HepG2 (cell line): ENCODE data around the gene PPP1CA. TPM values are rescaled to one million over a fixed set of nuclear protein-coding genes. Genes with fewer than 3 reads are reported as not detected.

Experiments
- ATAC-seq: fragments of 200-7000 bp; cut with Tn5 transposase; 3 replicates; pipeline ENCODE4 v1.9.1; 2020; ENCODE audit warnings: mild to moderate bottlenecking, moderate library complexity
- BruUV-seq: library from RNA; stranded (reverse); fragments of 400-500 nt; replicated peaks from 2 replicates; lab custom pipeline; 2021; lab: Mats Ljungman, UMichigan
- CTCF ChIA-PET: fragments of 300-600 bp; formaldehyde crosslinking; extraction: SDS; loops from one replicate; lab custom pipeline; 2021; ENCODE audit warnings: low total read pairs, inconsistent platforms, low intra/inter-chr PET ratio; lab: Yijun Ruan, JAX
- POLR2A ChIA-PET: fragments of 350-600 bp; sonication (Branson Sonifier 250); formaldehyde crosslinking; loops from one replicate; lab custom pipeline; 2020; ENCODE audit warnings: antibody characterized with exemption, inconsistent platforms; lab: Yijun Ruan, JAX
- DNase-seq: peaks from one replicate; pipeline ENCODE4 v3.0.0-alpha.2; 2015; ENCODE audit warnings: low spot score
- FAIRE-seq: peaks from 3 replicates; lab custom pipeline; 2011; peaks lifted over from hg19 to GRCh38; lab: Jason Lieb, UNC
- H2AFZ ChIP-seq: one replicate; pipeline ENCODE4 v1.6.1; 2011; ENCODE audit warnings: low read length, inconsistent platforms
- H3K27ac ChIP-seq: fragments of 300-600 bp; 3 replicates; pipeline ENCODE4 v1.8.0; 2011; ENCODE audit warnings: mixed run types, mild to moderate bottlenecking, mixed read lengths, low read length, inconsistent platforms; ENCODE audit not compliant: insufficient read depth; ENCODE audit errors: extremely low read length
- H3K27me3 ChIP-seq, 2 experiments: fragments of 200-600 bp in 1 of 2; 2 replicates in 1 of 2; 3 replicates in 1 of 2; pipeline versions ENCODE4 v1.6.0 to v1.8.0; 2011; ENCODE audit warnings: low read length in 2 of 2, mild to moderate bottlenecking in 2 of 2, moderate library complexity in 2 of 2, inconsistent platforms in 1 of 2; ENCODE audit not compliant: insufficient read depth in 2 of 2, control insufficient read depth in 1 of 2
- H3K36me3 ChIP-seq, 2 experiments: fragments of 200-600 bp in 1 of 2; replicated peaks in 1 of 2; 2 replicates in 1 of 2; 3 replicates in 1 of 2; pipeline versions ENCODE4 v1.5.1 to v1.8.0; 2011; ENCODE audit warnings: low read length in 2 of 2, inconsistent platforms in 1 of 2; ENCODE audit not compliant: insufficient read depth in 2 of 2, control insufficient read depth in 1 of 2
- H3K4me1 ChIP-seq: 2 replicates; pipeline ENCODE4 v1.5.1; 2012; ENCODE audit warnings: low read length, inconsistent platforms; ENCODE audit not compliant: insufficient read depth
- H3K4me2 ChIP-seq: 2 replicates; pipeline ENCODE4 v1.6.0; 2011; ENCODE audit warnings: low read depth, low read length, inconsistent platforms
- H3K4me3 ChIP-seq, 3 experiments: fragments of 200-600 bp in 1 of 3; sonication (generic), shearing (Covaris generic) in 1 of 3; replicated peaks in 1 of 3; 2 replicates each; pipeline ENCODE4 v1.5.1; 2011 to 2016; ENCODE audit warnings: low read length in 3 of 3, inconsistent platforms in 2 of 3, low read depth in 2 of 3, mild to moderate bottlenecking in 2 of 3, control low read depth in 1 of 3, mixed read lengths in 1 of 3; ENCODE audit not compliant: insufficient read depth in 1 of 3
- H3K79me2 ChIP-seq: one replicate; pipeline ENCODE4 v1.6.1; 2011; ENCODE audit warnings: low read length, inconsistent platforms; ENCODE audit not compliant: insufficient read depth
- H3K9ac ChIP-seq: 2 replicates; pipeline ENCODE4 v1.6.0; 2011; ENCODE audit warnings: mild to moderate bottlenecking, low read depth, low read length, inconsistent platforms; ENCODE audit not compliant: insufficient read depth
- H3K9me3 ChIP-seq: 2 replicates; pipeline ENCODE4 v1.5.1; 2012; ENCODE audit warnings: mild to moderate bottlenecking, low read length
- H4K20me1 ChIP-seq: 2 replicates; pipeline ENCODE4 v1.6.0; 2011; ENCODE audit warnings: inconsistent platforms, mild to moderate bottlenecking, low read length, moderate library complexity; ENCODE audit not compliant: insufficient read depth
- AGO2 ChIP-seq: fragments of 200-400 bp; formaldehyde crosslinking; optimal IDR thresholded peaks from 2 replicates; pipeline ENCODE3; 2017; ENCODE audit warnings: mild to moderate bottlenecking, low read depth, low read length, moderate library complexity
- CSRNP1 ChIP-seq: sonication (generic); formaldehyde crosslinking; IDR thresholded peaks from 2 replicates; pipeline ENCODE4 v1.8.1; 2023; ENCODE audit warnings: mild to moderate bottlenecking, missing genetic modification reagents
- EEA1 ChIP-seq: sonication (generic); formaldehyde crosslinking; IDR thresholded peaks from 2 replicates; pipeline ENCODE4 v1.5.1; 2020; ENCODE audit warnings: mild to moderate bottlenecking, missing genetic modification reagents, borderline replicate concordance
- GABPA ChIP-seq, 2 experiments: IDR thresholded peaks; 2 replicates each; pipeline ENCODE4 v1.6.1; 2011 to 2016; ENCODE audit warnings: low read depth in 2 of 2, low read length in 1 of 2, missing biosample characterization in 1 of 2, missing genetic modification characterization in 1 of 2
- HES4 ChIP-seq: sonication (generic); formaldehyde crosslinking; IDR thresholded peaks from 2 replicates; pipeline ENCODE4 v1.9.0; 2021; ENCODE audit warnings: mild to moderate bottlenecking, missing genetic modification reagents, borderline replicate concordance
- HNRNPL ChIP-seq: fragments of 200-400 bp; formaldehyde crosslinking; IDR thresholded peaks from 2 replicates; pipeline ENCODE4 v1.6.1; 2017; ENCODE audit warnings: mild to moderate bottlenecking, low read depth, low read length
- KDM2A ChIP-seq: sonication (generic); formaldehyde crosslinking; IDR thresholded peaks from 2 replicates; pipeline ENCODE4 v1.4.0; 2020; ENCODE audit warnings: low read depth, missing genetic modification reagents, borderline replicate concordance
- KDM5B ChIP-seq: sonication (generic); formaldehyde crosslinking; IDR thresholded peaks from 2 replicates; pipeline ENCODE4 v1.4.0; 2020; ENCODE audit warnings: missing genetic modification reagents, mild to moderate bottlenecking, borderline replicate concordance
- KLF15 ChIP-seq: sonication (generic); formaldehyde crosslinking; IDR thresholded peaks from 2 replicates; pipeline ENCODE4 v1.8.1; 2023; ENCODE audit warnings: borderline replicate concordance, mild to moderate bottlenecking, inconsistent platforms, missing genetic modification reagents, mixed read lengths
- MBNL3 ChIP-seq: fragments of 250-450 bp; sonication (Bioruptor Pico); conservative IDR thresholded peaks from 2 replicates; pipeline ENCODE4 v1.8.0; 2022; ENCODE audit warnings: mild to moderate bottlenecking, inconsistent platforms
- NBN ChIP-seq: fragments of 450-650 bp; conservative IDR thresholded peaks from 2 replicates; pipeline ENCODE4 v1.6.1; 2017
- RARA ChIP-seq: IDR thresholded peaks from 2 replicates; pipeline ENCODE4 v1.6.1; 2016; ENCODE audit warnings: missing genetic modification reagents, missing compliant biosample characterization
- RBM39 ChIP-seq: fragments of 200-400 bp; formaldehyde crosslinking; IDR thresholded peaks from one replicate; pipeline ENCODE4 v1.6.1; 2018; ENCODE audit warnings: antibody characterized with exemption, mild to moderate bottlenecking, low read depth, low read length; ENCODE audit not compliant: poor library complexity, severe bottlenecking
- SAFB2 ChIP-seq: sonication (generic); formaldehyde crosslinking; IDR thresholded peaks from 2 replicates; pipeline ENCODE4 v1.5.1; 2020; ENCODE audit warnings: missing genetic modification reagents, low read depth, mild to moderate bottlenecking, borderline replicate concordance
- SOX6 ChIP-seq, 2 experiments: fragments of 450-650 bp in 1 of 2; sonication (generic) in 1 of 2; formaldehyde crosslinking in 1 of 2; IDR thresholded peaks; 2 replicates each; pipeline versions ENCODE4 v1.4.0 to v1.6.1; 2017 to 2020; ENCODE audit warnings: antibody characterized with exemption in 1 of 2, mild to moderate bottlenecking in 1 of 2, missing genetic modification reagents in 1 of 2
- TSC22D2 ChIP-seq: sonication (generic); formaldehyde crosslinking; IDR thresholded peaks from 2 replicates; pipeline ENCODE4 v1.5.1; 2020; ENCODE audit warnings: missing genetic modification reagents, mild to moderate bottlenecking, borderline replicate concordance
- ZFP82 ChIP-seq: sonication (generic); formaldehyde crosslinking; IDR thresholded peaks from 2 replicates; pipeline ENCODE4 v1.5.1; 2020; ENCODE audit warnings: mild to moderate bottlenecking, missing genetic modification reagents, borderline replicate concordance
- ZNF34 ChIP-seq: sonication (generic); formaldehyde crosslinking; IDR thresholded peaks from 2 replicates; pipeline ENCODE4 v1.4.0; 2020; ENCODE audit warnings: mild to moderate bottlenecking, missing genetic modification reagents, borderline replicate concordance
- ZNF563 ChIP-seq: sonication (generic); formaldehyde crosslinking; IDR thresholded peaks from 2 replicates; pipeline ENCODE4 v1.8.0; 2022; ENCODE audit warnings: mild to moderate bottlenecking, moderate library complexity, missing genetic modification reagents
- ZNF670 ChIP-seq: sonication (generic); formaldehyde crosslinking; IDR thresholded peaks from 2 replicates; pipeline ENCODE4 v1.8.0; 2022; ENCODE audit warnings: mild to moderate bottlenecking, missing genetic modification reagents, borderline replicate concordance
- ZNF709 ChIP-seq: sonication (generic); formaldehyde crosslinking; IDR thresholded peaks from 2 replicates; pipeline ENCODE4 v1.5.0; 2020; ENCODE audit warnings: mild to moderate bottlenecking, missing genetic modification reagents
- ZSCAN21 ChIP-seq: sonication (generic); formaldehyde crosslinking; IDR thresholded peaks from 2 replicates; pipeline ENCODE4 v1.8.0; 2022; ENCODE audit warnings: mild to moderate bottlenecking, missing genetic modification reagents, moderate library complexity, borderline replicate concordance
- WGBS: methylation state at CpG from one replicate; pipeline ENCODE4 v1.1.6; 2017; ENCODE audit warnings: low lambda C conversion rate; 5-methylcytosine and 5-hydroxymethylcytosine counted together
- in situ Hi-C: cut with HindIII; loops from 2 replicates; pipeline ENCODE4 v1.10.0; 2017; ENCODE audit warnings: low pct_unique_long_range_greater_than_20kb; ENCODE audit not compliant: extremely low pct_ligation_motif_present
- intact Hi-C: fragments of 100-400 bp; cut with micrococcal nuclease; formaldehyde crosslinking; loops from one replicate; pipeline ENCODE4 v1.10.0; 2022; ENCODE audit not compliant: unreplicated experiment
- polyA plus RNA-seq, 8 experiments: library from polyadenylated mRNA; depleted of rRNA in 3 of 8; stranded (reverse) in 7 of 8; unstranded in 1 of 8; fragments of >200 nt; fragmentation: Illumina TruSeq in 4 of 8; extraction: Trizol in 4 of 8; gene quantifications; 2 replicates each; pipeline versions ENCODE4 v1.2.1 to v1.2.3, GENCODE V29; 2011 to 2016; ENCODE audit warnings: low read depth in 4 of 8, missing spikeins in 1 of 8, mixed read lengths in 1 of 8; ENCODE audit not compliant: insufficient read depth in 1 of 8
- total RNA-seq, 5 experiments: library from RNA; depleted of rRNA; stranded (reverse); fragments of >200 nt; fragmentation: Illumina TruSeq; extraction: Trizol; gene quantifications; 2 replicates each; pipeline ENCODE4 v1.2.3, GENCODE V29; 2016; ENCODE audit warnings: low read depth in 1 of 5
- TF ChIP-seq, protein P1 (sequence below): sonication (generic); formaldehyde crosslinking; IDR thresholded peaks from 2 replicates; pipeline ENCODE4 v1.8.0; 2022; ENCODE audit warnings: missing genetic modification reagents, mild to moderate bottlenecking, borderline replicate concordance

The PPP1CA gene
- total and polyA plus RNA-seq, 2 of the 13 experiments (the other 11 are each of a cell fraction or from before 2014, with no cell fraction given): 149 to 170 TPM

DNA sequence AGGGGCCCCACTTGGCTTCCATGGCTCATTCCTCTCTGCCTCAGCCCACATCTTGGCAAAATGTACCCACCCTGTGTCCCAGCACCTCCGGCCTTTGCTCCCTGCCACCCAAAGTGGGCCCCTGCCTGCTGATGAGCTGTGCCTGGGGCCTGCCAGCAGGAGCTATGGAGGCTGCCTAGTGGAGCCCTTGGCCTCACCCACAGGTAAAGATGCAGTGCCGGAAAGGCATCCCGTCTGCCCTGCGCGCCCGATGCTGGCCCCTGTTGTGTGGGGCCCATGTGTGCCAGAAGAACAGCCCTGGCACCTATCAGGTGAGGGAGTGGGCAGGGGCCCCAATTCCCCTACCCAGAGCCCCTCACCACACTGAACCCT lies 3.5 kb upstream of the PPP1CA start:
- BruUV-seq: no TSS peak
- no peak for ATAC-seq
- H3K27me3 ChIP-seq: peaks cover 2 to 4% of the 10 kb centered on the region in 2 experiments; a peak in 1 of 5 replicates
- H3K9me3 ChIP-seq: no peaks in the 10 kb centered on the region
- no peak overlapping the region for H2AFZ ChIP-seq
- no CpG with 5 or more reads among the region's 6 CpGs for WGBS
- H3K4me2 ChIP-seq: peak overlapping the region; percentile 69
- peaks cover 11% of the 10 kb centered on the region for H3K79me2 ChIP-seq
- H3K4me1 ChIP-seq: peaks cover 61% of the 10 kb centered on the region
- in situ Hi-C loops: no loop called here
- POLR2A ChIA-PET: interaction anchor here (4.4 to 6.2 kb wide), 2 partner anchors 15 to 51 kb away, joined by 42 to 78 read pairs; partner anchors contain the start of gene POLD4
- peaks cover 3% of the 10 kb centered on the region; the same call in 1 of the 2 replicates for H4K20me1 ChIP-seq
- CTCF ChIA-PET: no interaction called here
- intact Hi-C loops: no loop called here
- FAIRE-seq: no peak
- no peak overlapping the region for H3K27ac ChIP-seq
- peaks cover 0 to 3% of the 10 kb centered on the region in 2 experiments; a peak in 1 of 5 replicates for H3K36me3 ChIP-seq
- no peak overlapping the region for H3K9ac ChIP-seq
- no peak for DNase-seq
- H3K4me3 ChIP-seq: peak overlapping the region in 1 of 3 experiments; percentile 57; a peak in 1 of 6 replicates
- TF ChIP-seq HNRNPL: peak; percentile 88
- no peak for TF ChIP-seq ZNF670 (CRISPR knock-in tag)
- TF ChIP-seq KDM2A (CRISPR knock-in tag): peak; percentile 37; the same call in 1 of the 2 replicates
- TF ChIP-seq AGO2: peak; percentile 32
- TF ChIP-seq EEA1 (CRISPR knock-in tag): no peak
- TF ChIP-seq ZNF34 (CRISPR knock-in tag): no peak
- no peak for TF ChIP-seq KDM5B (CRISPR knock-in tag)
- no peak for TF ChIP-seq TSC22D2 (CRISPR knock-in tag)
- peak; percentile 45; the same call in 1 of the 2 replicates for TF ChIP-seq ZNF563 (CRISPR knock-in tag)
- 0 out of 2 replicates have a peak, but pooled peaks have one; percentile 31 for TF ChIP-seq HES4
- TF ChIP-seq RBM39: no peak
- TF ChIP-seq SOX6 (IDR thresholded peaks at IDR 0.05): no peak
- no peak for TF ChIP-seq SOX6 (CRISPR knock-in tag; IDR thresholded peaks at IDR 0.05)
- TF ChIP-seq, protein P1, sequence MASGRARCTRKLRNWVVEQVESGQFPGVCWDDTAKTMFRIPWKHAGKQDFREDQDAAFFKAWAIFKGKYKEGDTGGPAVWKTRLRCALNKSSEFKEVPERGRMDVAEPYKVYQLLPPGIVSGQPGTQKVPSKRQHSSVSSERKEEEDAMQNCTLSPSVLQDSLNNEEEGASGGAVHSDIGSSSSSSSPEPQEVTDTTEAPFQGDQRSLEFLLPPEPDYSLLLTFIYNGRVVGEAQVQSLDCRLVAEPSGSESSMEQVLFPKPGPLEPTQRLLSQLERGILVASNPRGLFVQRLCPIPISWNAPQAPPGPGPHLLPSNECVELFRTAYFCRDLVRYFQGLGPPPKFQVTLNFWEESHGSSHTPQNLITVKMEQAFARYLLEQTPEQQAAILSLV (CRISPR knock-in tag): no peak
- TF ChIP-seq GABPA (IDR thresholded peaks at IDR 0.05; ENCODE audit: low read depth, low read length): no peak
- no peak for TF ChIP-seq GABPA (CRISPR knock-in tag; IDR thresholded peaks at IDR 0.05; ENCODE audit: low read depth)
- TF ChIP-seq ZSCAN21 (CRISPR knock-in tag): 0 out of 2 replicates have a peak, but pooled peaks have one; percentile 25
- no peak for TF ChIP-seq KLF15 (CRISPR knock-in tag)
- TF ChIP-seq CSRNP1 (CRISPR knock-in tag): no peak
- no peak for TF ChIP-seq SAFB2
- TF ChIP-seq ZFP82 (CRISPR knock-in tag): no peak
- TF ChIP-seq RARA (CRISPR knock-in tag): no peak
- TF ChIP-seq ZNF709 (CRISPR knock-in tag): no peak
- TF ChIP-seq MBNL3 (CRISPR knock-in tag): no peak
- no peak for TF ChIP-seq NBN
